Testis (tissue), 3 donors: Measurements from ENCODE around the gene EMC1. TPM values are rescaled to one million over a fixed set of nuclear protein-coding genes. Genes with fewer than 3 reads are reported as not detected.

ENCODE experiments used
- DNase-seq: peaks from one replicate; pipeline ENCODE4 v3.0.0-alpha.2; 2019
- H3K27ac ChIP-seq, 2 donors: fragments of 200-600 bp; sonication (generic); one replicate each; pipeline ENCODE4 v1.5.1; 2019
- H3K27me3 ChIP-seq: fragments of 200-600 bp; sonication (generic); one replicate; pipeline ENCODE4 v1.5.1; 2019
- H3K36me3 ChIP-seq: fragments of 200-600 bp; sonication (generic); one replicate; pipeline ENCODE4 v1.5.1; 2017; ENCODE audit warnings: low read depth; ENCODE audit errors: missing control alignments
- H3K4me1 ChIP-seq: fragments of 200-600 bp; sonication (generic); one replicate; pipeline ENCODE4 v1.5.1; 2019
- H3K4me3 ChIP-seq, 2 donors: fragments of 200-600 bp; sonication (generic); one replicate each; pipeline ENCODE4 v1.5.1; 2017 to 2019
- H3K9me3 ChIP-seq: fragments of 200-600 bp; sonication (generic); one replicate; pipeline ENCODE4 v1.5.1; 2017
- CTCF ChIP-seq, 3 experiments: fragments of 450-650 bp in 2 of 3; fragments of 200-600 bp in 1 of 3; sonication (generic) in 1 of 3; IDR thresholded peaks; one replicate each; pipeline ENCODE4 v1.5.1; 2016 to 2019; ENCODE audit warnings: antibody characterized with exemption in 3 of 3, mild to moderate bottlenecking in 2 of 3, moderate library complexity in 1 of 3
- POLR2A ChIP-seq: fragments of 450-650 bp; IDR thresholded peaks from one replicate; pipeline ENCODE4 v1.6.1; 2017; ENCODE audit warnings: antibody characterized with exemption, mild to moderate bottlenecking, moderate library complexity
- WGBS, 2 donors: methylation state at CpG; one replicate each; pipeline ENCODE4 v1.1.5; 2018; 5-methylcytosine and 5-hydroxymethylcytosine counted together
- intact Hi-C: fragments of 100-400 bp; cut with DNase I; formaldehyde crosslinking; loops from one replicate; pipeline ENCODE4 v1.15.1; 2023; ENCODE audit warnings: low total_unique reads
- polyA plus RNA-seq: library from polyadenylated mRNA; stranded (reverse); fragments of 350-450 nt; fragmentation: Illumina TruSeq; extraction: RNeasy Lipid Tissue Mini Kit (QIAGEN cat#74804); gene quantifications from one replicate; pipeline ENCODE4 v1.2.3, GENCODE V29; 2014; ENCODE audit warnings: low read depth, low replicate concordance; ENCODE audit not compliant: insufficient read depth
- total RNA-seq, 2 donors: library from RNA; depleted of rRNA; stranded (reverse); fragments of >200 nt; gene quantifications; one replicate each; pipeline ENCODE4 v1.2.3, GENCODE V29; 2016

Gene EMC1
- total and polyA plus RNA-seq, 3 donors from 2014 or later: 41.9 to 114 (median 79.0) TPM

DNA sequence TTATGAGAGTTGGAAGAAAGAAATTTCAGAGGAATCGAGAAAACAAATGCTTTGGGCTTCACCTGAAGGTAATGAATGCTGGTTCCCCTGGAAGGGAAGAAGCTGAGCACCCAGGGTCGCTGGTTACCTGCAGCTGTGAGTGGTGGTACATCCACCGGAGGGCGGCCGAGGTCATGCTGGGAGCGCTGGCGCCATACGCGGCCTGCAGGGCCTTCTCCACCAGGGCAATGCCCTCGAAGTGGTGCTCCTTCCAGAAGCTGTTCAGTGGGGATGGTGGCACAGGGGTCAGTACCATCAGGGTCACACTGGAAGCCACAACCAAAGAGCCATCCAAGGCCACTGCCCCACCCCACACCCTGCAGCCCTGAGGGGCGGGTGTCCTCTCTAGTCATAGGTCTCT is 17.1 kb upstream of the EMC1 start:
- Histone ChIP-seq H3K4me1 (no peaks in the 10 kb centered on the region), H3K4me3 (no peak overlapping the region), H3K27ac (no peak overlapping the region), H3K36me3 (no peaks in the 10 kb centered on the region), H3K9me3 (no peaks in the 10 kb centered on the region), H3K27me3 (no peaks in the 10 kb centered on the region)
- TF ChIP-seq CTCF (IDR thresholded peaks at IDR 0.05) (no peak), POLR2A (no peak)
- DNase-seq: no peak
- 82 to 87% methylated on average over 10 to 11 of the region's 11 CpGs for WGBS, 2 donors
- intact Hi-C loops: no loop called here

DNA sequence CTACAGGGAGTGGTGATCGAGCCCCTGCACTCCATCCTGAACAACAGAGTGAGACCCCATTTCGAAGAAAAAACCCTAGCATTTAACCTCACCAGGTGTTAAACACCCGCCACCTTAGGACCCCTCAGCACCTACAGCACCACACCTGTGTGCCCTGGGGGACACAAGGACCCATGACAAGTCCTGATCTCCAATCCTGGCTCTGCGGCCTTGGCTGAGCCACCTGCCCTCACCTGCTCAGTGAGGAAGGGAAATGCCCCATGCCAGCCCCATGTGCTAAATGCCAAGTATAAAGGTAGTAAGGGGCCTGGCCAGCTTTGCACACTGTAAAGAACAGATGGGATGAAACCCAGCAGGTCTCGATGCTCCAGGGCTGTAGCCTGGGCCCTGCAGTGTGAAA is 11.4 kb upstream of the EMC1 start:
- Histone ChIP-seq H3K9me3 (no peaks in the 10 kb centered on the region), H3K4me3 (no peak overlapping the region), H3K27ac (no peak overlapping the region), H3K27me3 (no peaks in the 10 kb centered on the region), H3K36me3 (no peaks in the 10 kb centered on the region), H3K4me1 (no peaks in the 10 kb centered on the region)
- intact Hi-C loops: no loop called here
- no peak for DNase-seq
- no peak for TF ChIP-seq POLR2A
- WGBS, 2 donors: 94 to 98% methylated on average over 5 of the region's 5 CpGs

GRCh38 chr1:19262047-19262446 is 10.7 kb upstream of the EMC1 start:
- no peak for DNase-seq
- no peak overlapping the region for H3K27ac ChIP-seq
- H3K27me3 ChIP-seq: no peaks in the 10 kb centered on the region
- H3K4me1 ChIP-seq: no peaks in the 10 kb centered on the region
- 64 to 78% methylated on average over 4 to 5 of the region's 5 CpGs for WGBS, 2 donors
- TF ChIP-seq POLR2A (no peak), CTCF (IDR thresholded peaks at IDR 0.05) (no peak)
- H3K4me3 ChIP-seq: no peak overlapping the region
- intact Hi-C loops: no loop called here
- no peaks in the 10 kb centered on the region for H3K36me3 ChIP-seq
- no peaks in the 10 kb centered on the region for H3K9me3 ChIP-seq

DNA sequence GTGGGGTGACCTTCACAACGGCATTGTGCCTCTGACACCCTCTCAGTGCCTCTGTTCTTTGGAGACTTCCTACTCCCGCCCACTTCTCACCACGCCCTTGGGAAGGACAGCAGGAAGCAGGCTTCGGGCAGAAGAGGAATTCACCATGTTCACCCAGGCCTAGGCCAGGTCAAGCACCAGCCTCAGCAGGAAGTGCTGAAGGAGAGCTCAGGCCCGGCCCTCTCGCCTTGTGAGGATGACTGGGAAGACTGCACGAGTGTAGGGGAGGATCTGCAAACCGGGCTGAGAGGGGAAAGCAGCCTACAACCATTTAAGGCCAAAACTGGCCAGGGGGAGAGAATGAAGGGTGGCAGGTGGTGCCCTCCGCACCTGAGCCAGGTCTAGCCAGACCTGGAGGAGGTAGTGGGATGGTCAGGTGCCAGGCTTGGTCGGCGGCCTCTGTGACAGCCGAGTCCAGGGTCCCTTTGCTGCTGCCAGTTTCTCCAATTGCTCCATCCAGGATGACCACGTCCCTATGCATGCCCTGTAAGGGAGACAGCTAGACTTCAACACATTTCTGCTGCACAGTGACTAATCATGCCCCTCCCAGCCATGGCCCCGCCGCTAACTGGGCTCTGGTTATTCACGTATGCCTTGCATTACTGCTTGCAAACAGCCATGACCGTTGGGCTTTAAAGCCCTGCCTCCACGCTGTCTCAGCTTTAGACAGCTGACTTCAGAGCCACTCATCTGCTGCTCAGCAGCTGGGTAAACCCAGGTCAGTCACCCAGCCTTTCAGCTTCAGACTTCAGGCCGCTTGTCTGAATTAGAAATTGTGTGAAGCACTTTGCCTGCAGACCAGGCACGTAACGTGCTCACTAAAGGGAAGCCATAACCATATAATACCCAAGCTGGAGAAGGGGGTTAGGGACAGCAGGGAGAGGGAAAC is 9.2 kb upstream of the EMC1 start:
- no peaks in the 10 kb centered on the region for H3K36me3 ChIP-seq
- no peak for DNase-seq
- H3K4me1 ChIP-seq: no peaks in the 10 kb centered on the region
- H3K27ac ChIP-seq: no peak overlapping the region
- intact Hi-C loops: no loop called here
- H3K27me3 ChIP-seq: no peaks in the 10 kb centered on the region
- H3K4me3 ChIP-seq: no peak overlapping the region
- WGBS, 2 donors: 77 to 83% methylated on average over 18 to 21 of the region's 21 CpGs
- TF ChIP-seq POLR2A: no peak
- no peak for TF ChIP-seq CTCF (IDR thresholded peaks at IDR 0.05)
- no peaks in the 10 kb centered on the region for H3K9me3 ChIP-seq

DNA sequence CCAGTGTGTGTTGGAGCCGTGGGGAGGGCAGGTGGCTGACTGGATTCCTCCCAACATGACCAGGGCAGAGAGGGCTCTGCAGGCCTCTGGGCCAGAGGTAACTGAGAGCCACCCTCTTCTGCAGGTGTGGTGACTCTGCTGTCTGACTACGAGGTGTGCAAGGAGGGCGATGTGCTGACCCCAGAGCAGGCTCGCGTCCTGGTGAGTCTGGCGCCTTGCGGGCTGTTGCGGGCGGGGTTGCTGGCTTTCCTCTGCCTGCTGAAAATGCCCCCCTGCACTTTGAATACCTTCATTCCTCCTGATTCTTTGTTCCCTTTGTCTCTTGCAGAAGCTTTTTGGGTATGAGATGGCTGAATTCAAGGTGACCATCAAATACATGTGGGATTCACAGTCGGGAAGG is 7.0 kb upstream of the EMC1 start:
- no peak for DNase-seq
- intact Hi-C loops: no loop called here
- no peaks in the 10 kb centered on the region for H3K36me3 ChIP-seq
- TF ChIP-seq POLR2A (no peak), CTCF (IDR thresholded peaks at IDR 0.05) (no peak)
- peaks cover 5% of the 10 kb centered on the region for H3K4me1 ChIP-seq
- no peak overlapping the region for H3K27ac ChIP-seq
- no peak overlapping the region for H3K4me3 ChIP-seq
- H3K9me3 ChIP-seq: no peaks in the 10 kb centered on the region
- 93 to 100% methylated on average over 2 to 10 of the region's 10 CpGs for WGBS, 2 donors
- no peaks in the 10 kb centered on the region for H3K27me3 ChIP-seq
